Measurements from ENCODE around the gene BIRC2. TPM values are rescaled to one million over a fixed set of nuclear protein-coding genes. Genes with fewer than 3 reads are reported as not detected.
A peak's percentile ranks its signal among the peaks of the same experiment; 100 is the strongest.

Gene BIRC2
- total RNA-seq, 2 donors from 2014 or later = 45.4 to 55.3 TPM

GRCh38 chr11:102341844-102342318, 5.1 kb upstream of the BIRC2 start:
- TF ChIP-seq CTCF (conservative IDR thresholded peaks at IDR 0.05) = peak; percentile 92
- WGBS, 2 experiments (ENCODE audit: insufficient coverage in 1 of 2, insufficient read length in 1 of 2) = 90% methylated on average over 1 of the region's 1 CpG; no CpG with 5 or more reads in 1 of the 2 experiments
- Histone ChIP-seq H3K36me3 (ENCODE audit: control insufficient read depth, insufficient read depth, low read length) (no peaks in the 10 kb centered on the region), H3K4me1 (ENCODE audit: control insufficient read depth, insufficient read depth, low read length) (no peaks in the 10 kb centered on the region), H3K27ac (ENCODE audit: low read depth, low read length) (no peak overlapping the region), H3K4me3 (ENCODE audit: low read length) (no peak overlapping the region), H3K27me3 (ENCODE audit: control insufficient read depth, insufficient read depth, low read length, poor library complexity, severe bottlenecking) (no peaks in the 10 kb centered on the region), H3K9ac (ENCODE audit: extremely low read depth, low read length, poor library complexity, severe bottlenecking) (no peak overlapping the region), H3K9me3 (ENCODE audit: control insufficient read depth, low read length) (no peaks in the 10 kb centered on the region)
- peak; percentile 93 for DNase-seq
- Mint-ChIP-seq H3K36me3 (ENCODE audit: low read depth) (no peaks in the 10 kb centered on the region), H3K27ac (no peak overlapping the region), H3K9me3 (no peaks in the 10 kb centered on the region), H3K4me3 (no peak overlapping the region), H3K4me1 (peaks cover 14% of the 10 kb centered on the region), H3K27me3 (ENCODE audit: insufficient read depth) (no peaks in the 10 kb centered on the region)

GRCh38 chr11:102343809-102344208, 3.2 kb upstream of the BIRC2 start:
- H3K36me3 ChIP-seq (ENCODE audit: control insufficient read depth, insufficient read depth, low read length) = no peaks in the 10 kb centered on the region
- H3K27ac ChIP-seq (ENCODE audit: low read depth, low read length) = no peak overlapping the region
- TF ChIP-seq CTCF (conservative IDR thresholded peaks at IDR 0.05) = no peak
- Mint-ChIP-seq H3K27ac (no peak overlapping the region), H3K27me3 (ENCODE audit: insufficient read depth) (no peaks in the 10 kb centered on the region), H3K36me3 (ENCODE audit: low read depth) (no peaks in the 10 kb centered on the region), H3K4me1 (peaks cover 24% of the 10 kb centered on the region), H3K9me3 (no peaks in the 10 kb centered on the region), H3K4me3 (no peak overlapping the region)
- no peak for DNase-seq
- no peaks in the 10 kb centered on the region for H3K27me3 ChIP-seq (ENCODE audit: control insufficient read depth, insufficient read depth, low read length, poor library complexity, severe bottlenecking)
- H3K4me3 ChIP-seq (ENCODE audit: low read length) = no peak overlapping the region
- H3K4me1 ChIP-seq (ENCODE audit: control insufficient read depth, insufficient read depth, low read length) = no peaks in the 10 kb centered on the region
- no peaks in the 10 kb centered on the region for H3K9me3 ChIP-seq (ENCODE audit: control insufficient read depth, low read length)
- no peak overlapping the region for H3K9ac ChIP-seq (ENCODE audit: extremely low read depth, low read length, poor library complexity, severe bottlenecking)
- 60 to 88% methylated on average over 1 of the region's 1 CpG for WGBS, 2 experiments (ENCODE audit: insufficient coverage in 1 of 2, insufficient read length in 1 of 2)

- no peak overlapping the region for H3K27ac ChIP-seq (ENCODE audit: low read depth, low read length)
Observed at GRCh38 chr11:102345904-102346303, 1.1 kb upstream of the BIRC2 start.

More at GRCh38 chr11:102345904-102346303, 1.1 kb upstream of the BIRC2 start:
- H3K9ac ChIP-seq (ENCODE audit: extremely low read depth, low read length, poor library complexity, severe bottlenecking) = peak overlapping the region; percentile 95
- no peak for TF ChIP-seq CTCF (conservative IDR thresholded peaks at IDR 0.05)
- H3K4me3 ChIP-seq (ENCODE audit: low read length) = peak overlapping the region; percentile 96
- H3K9me3 Mint-ChIP-seq = no peaks in the 10 kb centered on the region
- H3K27ac Mint-ChIP-seq = no peak overlapping the region
- H3K4me1 ChIP-seq (ENCODE audit: control insufficient read depth, insufficient read depth, low read length) = peaks cover 3% of the 10 kb centered on the region
- peaks cover 29% of the 10 kb centered on the region for H3K4me1 Mint-ChIP-seq
- peaks cover 12% of the 10 kb centered on the region for H3K36me3 ChIP-seq (ENCODE audit: control insufficient read depth, insufficient read depth, low read length)
- H3K27me3 ChIP-seq (ENCODE audit: control insufficient read depth, insufficient read depth, low read length, poor library complexity, severe bottlenecking) = no peaks in the 10 kb centered on the region
- peak overlapping the region; percentile 92 for H3K4me3 Mint-ChIP-seq
- no peaks in the 10 kb centered on the region for H3K9me3 ChIP-seq (ENCODE audit: control insufficient read depth, low read length)
- H3K27me3 Mint-ChIP-seq (ENCODE audit: insufficient read depth) = no peaks in the 10 kb centered on the region
- peaks cover 13% of the 10 kb centered on the region for H3K36me3 Mint-ChIP-seq (ENCODE audit: low read depth)
- 43 to 47% methylated on average over 6 to 7 of the region's 8 CpGs for WGBS, 2 experiments (ENCODE audit: insufficient coverage in 1 of 2, insufficient read length in 1 of 2)
- no peak for DNase-seq
